ENCODE data around the gene NEURL1. TPM values are rescaled to one million over a fixed set of nuclear protein-coding genes. Genes with fewer than 3 reads are reported as not detected.

Gene NEURL1
- total RNA-seq, 1 experiment from 2014 or later: 4.8 TPM

GRCh38 chr10:103612462-103613365, 119.2 kb downstream of the NEURL1 start:
- BruUV-seq (replicated peaks): no TSS peak
- H3K27me3 ChIP-seq (ENCODE audit: insufficient read depth, low read depth): no peaks in the 10 kb centered on the region
- H3K4me1 ChIP-seq (replicated peaks; ENCODE audit: insufficient read depth): no peaks in the 10 kb centered on the region
- H3K36me3 ChIP-seq (ENCODE audit: low read depth): no peaks in the 10 kb centered on the region
- CTCF ChIA-PET: no interaction called here
- no peaks in the 10 kb centered on the region for H3K9me3 ChIP-seq (ENCODE audit: insufficient read depth, low read depth)
- no peaks in the 10 kb centered on the region for H3K79me2 ChIP-seq (ENCODE audit: low read depth)
- no peaks in the 10 kb centered on the region for H4K20me1 ChIP-seq (ENCODE audit: insufficient read depth)
- TF ChIP-seq CTCF (conservative IDR thresholded peaks at IDR 0.05): no peak
- TF ChIP-seq EZH2 (IDR thresholded peaks at IDR 0.05; ENCODE audit: low read depth): no peak
- no peaks in the 10 kb centered on the region for H3K9me2 ChIP-seq (ENCODE audit: insufficient read depth)
- no peak overlapping the region for H3K4me2 ChIP-seq
- no peak overlapping the region for H3K4me3 ChIP-seq
- intact Hi-C loops (cut with micrococcal nuclease; ENCODE audit: unreplicated experiment): no loop called here
- POLR2A ChIA-PET (ENCODE audit: unreplicated experiment): no interaction called here
- no peak for DNase-seq
- no peaks in the 10 kb centered on the region for H3F3A ChIP-seq (ENCODE audit: insufficient read depth, low read depth)
- H2AFZ ChIP-seq: no peak overlapping the region
- no peak overlapping the region for H3K27ac ChIP-seq

GRCh38 chr10:103613616-103614015, 120.1 kb downstream of the NEURL1 start:
- DNase-seq: no peak
- Histone ChIP-seq H3K4me3 (no peak overlapping the region), H3F3A (ENCODE audit: insufficient read depth, low read depth) (no peaks in the 10 kb centered on the region), H3K79me2 (ENCODE audit: low read depth) (no peaks in the 10 kb centered on the region), H2AFZ (no peak overlapping the region), H4K20me1 (ENCODE audit: insufficient read depth) (no peaks in the 10 kb centered on the region), H3K27me3 (ENCODE audit: insufficient read depth, low read depth) (no peaks in the 10 kb centered on the region), H3K27ac (no peak overlapping the region), H3K4me1 (replicated peaks; ENCODE audit: insufficient read depth) (no peaks in the 10 kb centered on the region), H3K4me2 (no peak overlapping the region), H3K36me3 (ENCODE audit: low read depth) (no peaks in the 10 kb centered on the region), H3K9me2 (ENCODE audit: insufficient read depth) (no peaks in the 10 kb centered on the region), H3K9me3 (ENCODE audit: insufficient read depth, low read depth) (no peaks in the 10 kb centered on the region)
- no TSS peak for BruUV-seq (replicated peaks)
- POLR2A ChIA-PET (ENCODE audit: unreplicated experiment): no interaction called here
- TF ChIP-seq EZH2 (IDR thresholded peaks at IDR 0.05; ENCODE audit: low read depth) (no peak), CTCF (conservative IDR thresholded peaks at IDR 0.05) (no peak)
- CTCF ChIA-PET: no interaction called here
- intact Hi-C loops (cut with micrococcal nuclease; ENCODE audit: unreplicated experiment): no loop called here

GRCh38 chr10:103614306-103615158, 121.0 kb downstream of the NEURL1 start:
- H3K4me1 ChIP-seq (replicated peaks; ENCODE audit: insufficient read depth): no peaks in the 10 kb centered on the region
- no peaks in the 10 kb centered on the region for H3F3A ChIP-seq (ENCODE audit: insufficient read depth, low read depth)
- no peaks in the 10 kb centered on the region for H3K9me3 ChIP-seq (ENCODE audit: insufficient read depth, low read depth)
- H3K27me3 ChIP-seq (ENCODE audit: insufficient read depth, low read depth): no peaks in the 10 kb centered on the region
- no peaks in the 10 kb centered on the region for H3K36me3 ChIP-seq (ENCODE audit: low read depth)
- H3K9me2 ChIP-seq (ENCODE audit: insufficient read depth): no peaks in the 10 kb centered on the region
- no peaks in the 10 kb centered on the region for H3K79me2 ChIP-seq (ENCODE audit: low read depth)
- H2AFZ ChIP-seq: no peak overlapping the region
- no peak overlapping the region for H3K4me3 ChIP-seq
- intact Hi-C loops (cut with micrococcal nuclease; ENCODE audit: unreplicated experiment): no loop called here
- no peak overlapping the region for H3K4me2 ChIP-seq
- no peak for DNase-seq
- POLR2A ChIA-PET (ENCODE audit: unreplicated experiment): no interaction called here
- CTCF ChIA-PET: no interaction called here
- no peaks in the 10 kb centered on the region for H4K20me1 ChIP-seq (ENCODE audit: insufficient read depth)
- BruUV-seq (replicated peaks): no TSS peak
- TF ChIP-seq EZH2 (IDR thresholded peaks at IDR 0.05; ENCODE audit: low read depth) (no peak), CTCF (conservative IDR thresholded peaks at IDR 0.05) (no peak)
- H3K27ac ChIP-seq: no peak overlapping the region
